ENCODE data around the gene ERAP2.
"Not testable (repeated sequence)": the region's sequence is repeated elsewhere in the genome, so short reads cannot be mapped to it uniquely, and the experiment has no call there.

The ERAP2 gene

GRCh38 chr5:96864922-96865530 lies 11.3 kb upstream of the ERAP2 start:
- no peak for DNase-seq

- no peak for DNase-seq
These were observed 7.5 kb upstream of the ERAP2 start for GRCh38 chr5:96868603-96869371.

DNA sequence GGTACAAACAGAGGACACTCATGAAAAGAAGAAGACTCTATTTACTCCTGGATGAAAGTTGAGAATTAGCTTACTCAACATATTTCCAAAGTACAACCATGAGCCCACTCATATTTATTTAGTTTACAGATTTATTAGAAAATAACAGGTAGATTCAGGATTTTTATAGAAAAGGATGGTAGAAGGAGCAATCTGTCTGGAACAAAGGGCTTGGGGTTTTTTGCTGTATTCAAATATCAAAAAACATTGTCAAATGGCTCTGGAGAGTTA lies 7.0 kb upstream of the ERAP2 start:
- no peak for DNase-seq

DNA sequence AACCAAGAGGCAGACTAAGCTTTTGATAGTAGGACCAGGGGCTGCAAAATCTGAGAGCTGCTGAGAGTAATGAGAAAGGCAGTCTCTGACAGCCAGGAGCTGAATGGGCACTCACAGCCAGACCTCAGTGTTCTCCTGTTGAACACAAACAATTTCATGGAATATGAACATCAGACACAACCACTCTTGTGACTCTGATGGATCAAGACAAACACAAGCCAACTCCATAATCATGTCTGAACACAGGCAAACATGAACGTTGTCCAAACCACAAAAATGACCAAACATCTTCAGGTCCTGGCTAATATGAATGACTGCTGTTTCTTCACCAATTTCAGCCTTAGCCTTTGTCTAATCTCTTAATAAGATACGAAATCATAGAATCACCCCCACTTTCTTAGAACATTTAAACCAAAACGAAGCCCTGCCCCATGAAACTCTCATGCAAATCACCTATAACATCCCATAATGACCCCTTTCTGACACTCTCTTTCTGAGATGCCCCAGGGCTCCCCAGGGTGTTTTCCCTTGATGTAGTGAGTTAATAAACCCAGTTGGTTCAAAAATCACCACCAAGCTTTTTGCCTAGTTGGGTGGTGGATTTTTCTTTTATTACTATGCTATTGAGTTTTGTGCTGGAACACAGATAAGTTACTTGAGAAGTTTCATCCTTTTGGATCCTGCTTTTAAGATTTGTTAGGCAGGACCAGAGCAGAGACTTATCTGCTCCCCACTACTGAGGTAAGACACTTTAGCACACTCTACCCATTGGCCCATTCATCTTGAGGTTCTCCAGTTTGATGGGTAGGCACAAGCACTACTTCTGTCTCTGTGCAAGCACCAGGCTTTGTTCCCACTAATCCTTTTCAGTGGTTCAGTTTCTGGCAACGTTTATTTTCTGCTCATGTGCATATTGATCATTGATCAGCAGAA lies 5.9 kb upstream of the ERAP2 start:
- DNase-seq, result no peak

GRCh38 chr5:96871027-96871399 lies 5.3 kb upstream of the ERAP2 start:
- no peak for DNase-seq

GRCh38 chr5:96871686-96872085 lies 4.6 kb upstream of the ERAP2 start:
- DNase-seq, result no peak

- DNase-seq, result no peak
These were observed 2.9 kb upstream of the ERAP2 start for GRCh38 chr5:96873449-96873848.

DNA sequence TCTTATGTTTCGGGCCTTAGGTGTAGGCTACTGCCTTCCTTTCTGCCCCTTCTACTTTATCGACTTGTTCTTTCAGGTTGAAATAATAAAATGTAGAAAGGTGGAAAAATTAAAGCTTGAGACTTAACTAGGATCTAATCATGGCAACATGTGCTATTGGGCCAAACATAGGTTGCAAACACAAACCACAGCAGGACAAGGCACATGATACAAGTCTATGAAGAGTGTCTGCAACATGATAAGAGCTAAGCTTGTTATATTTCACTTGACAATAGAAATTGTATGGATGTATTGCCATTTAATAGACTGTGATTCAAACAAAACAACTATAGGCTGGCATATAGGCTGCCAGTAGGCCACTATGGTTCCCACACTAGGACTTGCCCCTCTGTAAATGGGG lies 1.7 kb upstream of the ERAP2 start:
- no peak for DNase-seq

DNA sequence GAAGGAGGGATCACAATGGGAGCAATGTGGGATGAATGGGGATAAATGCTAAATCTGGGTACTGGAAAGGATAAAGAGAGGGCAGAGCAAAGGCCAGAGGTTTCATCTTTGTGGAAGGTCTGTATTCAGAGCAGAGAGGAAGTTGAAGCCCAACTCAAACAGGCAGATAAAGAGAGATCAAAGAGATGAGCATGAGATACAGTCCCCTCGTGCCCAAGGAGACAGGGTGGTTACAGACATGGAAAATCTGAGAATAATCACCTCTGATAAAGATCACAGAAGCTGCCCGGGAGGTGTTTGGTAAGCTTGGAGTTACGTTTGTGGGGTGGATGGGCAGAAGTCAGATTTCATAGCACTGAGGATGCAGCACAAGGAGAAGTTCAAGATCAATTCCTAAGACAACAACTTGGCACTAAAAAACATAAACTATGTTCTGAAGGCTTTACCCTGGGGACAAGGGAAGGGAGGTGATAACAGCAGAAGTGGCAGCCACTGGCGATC lies 459 bp upstream of the ERAP2 start:
- DNase-seq, result no peak

DNA sequence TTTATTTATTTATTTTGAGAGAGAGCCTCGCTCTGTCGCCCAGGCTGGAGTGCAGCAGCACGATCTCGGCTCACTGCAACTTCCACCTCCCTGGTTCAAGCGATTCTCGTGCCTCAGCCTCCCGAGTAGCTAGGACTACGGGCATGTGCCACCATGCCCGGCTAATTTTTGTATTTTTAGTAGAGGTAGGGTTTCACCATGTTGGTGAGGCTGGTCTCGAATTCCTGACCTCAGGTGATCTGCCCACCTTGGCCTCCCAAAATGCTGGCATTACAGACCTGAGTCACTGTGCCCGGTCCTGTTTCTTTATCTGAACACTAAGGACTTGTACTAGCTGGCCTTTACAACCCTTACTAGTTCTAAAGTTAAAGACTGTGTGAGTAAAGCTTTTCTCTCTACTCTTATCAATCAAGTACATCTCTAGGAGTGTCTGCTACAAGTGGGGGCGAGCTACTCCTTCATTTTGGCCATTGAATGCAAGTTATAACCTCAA lies 723 bp downstream of the ERAP2 start:
- DNase-seq, result not testable (repeated sequence)

DNA sequence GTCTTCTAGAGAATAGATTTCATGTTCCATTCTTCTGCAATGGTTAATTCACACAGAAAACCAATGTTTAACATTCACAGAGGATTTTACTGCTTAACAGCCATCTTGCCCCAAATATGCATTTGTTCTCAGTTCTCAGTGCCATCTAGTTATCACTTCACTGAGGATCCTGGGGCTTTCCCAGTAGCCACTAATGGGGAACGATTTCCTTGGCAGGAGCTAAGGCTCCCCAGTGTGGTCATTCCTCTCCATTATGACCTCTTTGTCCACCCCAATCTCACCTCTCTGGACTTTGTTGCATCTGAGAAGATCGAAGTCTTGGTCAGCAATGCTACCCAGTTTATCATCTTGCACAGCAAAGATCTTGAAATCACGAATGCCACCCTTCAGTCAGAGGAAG lies 3.4 kb downstream of the ERAP2 start:
- no peak for DNase-seq

GRCh38 chr5:96880444-96881164 lies 4.3 kb downstream of the ERAP2 start:
- DNase-seq, result no peak

- DNase-seq, result no peak
These were observed 5.3 kb downstream of the ERAP2 start for GRCh38 chr5:96881511-96882115.

DNA sequence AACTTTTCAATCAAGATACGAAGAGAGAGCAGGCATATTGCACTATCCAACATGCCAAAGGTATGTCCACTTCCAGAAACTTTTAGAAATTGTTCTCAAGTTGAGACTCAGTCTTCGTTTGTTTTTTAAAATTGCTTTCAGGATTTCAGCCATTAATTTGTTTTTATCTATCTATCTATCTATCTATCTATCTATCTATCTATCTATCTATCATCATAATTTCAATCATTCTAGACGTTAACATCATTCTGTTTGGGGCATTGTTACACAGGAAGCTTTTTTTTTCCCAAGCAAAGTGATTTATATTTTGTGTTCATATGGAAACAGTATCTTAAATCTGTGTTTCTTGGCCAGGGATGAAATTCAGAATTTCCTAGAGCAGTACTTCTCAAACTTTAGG lies 7.6 kb downstream of the ERAP2 start:
- no peak for DNase-seq

GRCh38 chr5:96884995-96885394 lies 8.7 kb downstream of the ERAP2 start:
- no peak for DNase-seq

GRCh38 chr5:96885518-96886338 lies 9.4 kb downstream of the ERAP2 start:
- DNase-seq, result no peak

DNA sequence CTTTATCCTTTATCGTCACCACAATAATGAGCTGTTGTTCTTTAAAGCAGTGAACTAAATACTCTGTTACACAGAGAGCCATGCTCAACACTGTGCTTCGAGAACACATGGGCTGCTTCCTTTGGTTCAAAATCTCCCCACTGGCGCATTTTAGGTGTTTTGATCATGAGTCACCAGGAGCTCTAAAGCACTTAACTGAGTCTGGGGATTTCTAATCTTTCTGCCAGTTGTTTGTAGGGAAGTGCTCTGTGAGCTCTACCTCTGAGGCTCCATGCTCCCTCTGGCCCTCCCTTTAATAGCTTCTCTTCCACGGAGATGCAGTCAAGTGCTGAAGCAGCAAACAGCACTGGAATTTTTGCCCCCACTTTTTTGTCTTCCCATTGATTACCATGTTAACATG lies 17.0 kb downstream of the ERAP2 start:
- DNase-seq, result no peak

DNA sequence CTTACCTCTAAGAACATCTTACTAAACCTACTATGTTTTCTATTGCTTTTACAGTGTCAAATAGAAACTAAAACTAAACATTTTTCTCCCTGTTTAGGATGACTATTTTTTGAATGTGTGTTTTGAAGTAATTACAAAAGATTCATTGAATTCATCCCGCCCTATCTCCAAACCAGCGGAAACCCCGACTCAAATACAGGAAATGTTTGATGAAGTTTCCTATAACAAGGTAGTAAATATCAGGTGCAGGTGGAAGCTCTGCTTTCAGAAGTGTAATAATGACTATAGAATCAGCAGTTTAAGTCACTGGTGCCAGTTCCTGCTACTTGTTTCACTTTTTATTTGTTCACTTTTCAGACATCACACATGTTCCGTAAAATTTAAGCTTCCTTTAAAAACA lies 20.0 kb downstream of the ERAP2 start:
- DNase-seq, result no peak

DNA sequence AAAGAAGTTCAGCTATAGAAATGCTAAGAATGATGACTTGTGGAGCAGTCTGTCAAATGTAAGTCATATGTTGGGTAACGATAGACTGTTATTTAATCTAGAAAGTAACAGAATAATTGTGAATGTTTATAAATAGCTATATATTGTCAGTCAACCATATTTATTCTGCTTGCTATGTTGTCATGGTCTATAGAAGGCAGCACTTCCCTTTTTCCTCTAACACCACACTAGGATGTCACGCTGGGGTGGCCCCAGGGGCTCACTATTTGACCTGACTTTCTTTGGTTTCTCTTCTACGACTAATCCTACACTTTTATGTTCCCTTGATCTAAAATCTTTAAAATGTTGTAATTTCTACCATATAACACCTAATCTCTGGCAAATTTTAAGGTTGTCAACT lies 20.5 kb downstream of the ERAP2 start:
- no peak for DNase-seq

GRCh38 chr5:96901384-96901783 lies 25.1 kb downstream of the ERAP2 start:
- DNase-seq, result no peak

DNA sequence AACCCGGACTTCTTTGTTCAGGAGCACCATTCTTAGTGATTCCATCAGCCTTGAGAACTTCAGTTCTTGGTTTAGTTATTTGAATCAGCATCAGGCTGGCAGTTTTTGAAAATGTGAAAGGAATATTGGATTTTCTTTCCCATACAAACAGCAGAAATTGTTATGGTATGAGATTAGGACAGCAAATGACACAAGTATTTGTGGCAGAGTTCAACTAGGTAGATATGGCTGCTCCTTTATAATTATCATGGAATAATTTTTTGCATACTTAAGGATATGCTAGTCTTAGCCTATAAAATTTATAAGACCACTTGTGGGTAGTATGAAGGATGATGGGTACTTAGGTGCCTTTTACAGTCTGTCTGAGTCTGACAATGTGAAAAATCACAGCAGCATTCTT lies 25.5 kb downstream of the ERAP2 start:
- DNase-seq, result no peak

DNA sequence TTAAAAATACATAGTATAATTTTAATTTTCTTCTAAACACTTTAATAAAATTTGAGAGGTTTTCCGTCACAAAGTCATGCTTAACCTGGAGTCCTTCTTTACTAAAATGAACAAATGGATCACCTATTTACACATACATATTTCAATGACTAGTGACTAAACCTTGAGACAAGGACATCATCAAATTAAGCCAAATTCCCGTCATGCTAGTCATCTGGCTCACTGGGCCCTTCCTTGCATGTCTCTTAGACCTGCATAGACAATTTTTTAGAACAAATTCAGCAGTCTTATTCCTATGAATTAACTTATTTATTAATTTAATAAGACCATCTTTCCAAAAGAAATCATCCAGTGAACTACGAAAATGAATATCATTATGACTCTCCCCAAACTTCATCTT lies 26.6 kb downstream of the ERAP2 start:
- DNase-seq, result no peak

All from activated CD4-positive, alpha-beta T cell treated with anti-CD3 and anti-CD28 coated beads for 1 hour (primary cell).